ENCODE data around the gene CKAP2L. TPM values are rescaled to one million over a fixed set of nuclear protein-coding genes. Genes with fewer than 3 reads are reported as not detected.

Gene CKAP2L
- total and polyA plus RNA-seq, 9 of the 15 experiments (the other 6 are each of a cell fraction or from before 2014, with no cell fraction given), result 10.4 to 21.9 (median 14.2) TPM

DNA sequence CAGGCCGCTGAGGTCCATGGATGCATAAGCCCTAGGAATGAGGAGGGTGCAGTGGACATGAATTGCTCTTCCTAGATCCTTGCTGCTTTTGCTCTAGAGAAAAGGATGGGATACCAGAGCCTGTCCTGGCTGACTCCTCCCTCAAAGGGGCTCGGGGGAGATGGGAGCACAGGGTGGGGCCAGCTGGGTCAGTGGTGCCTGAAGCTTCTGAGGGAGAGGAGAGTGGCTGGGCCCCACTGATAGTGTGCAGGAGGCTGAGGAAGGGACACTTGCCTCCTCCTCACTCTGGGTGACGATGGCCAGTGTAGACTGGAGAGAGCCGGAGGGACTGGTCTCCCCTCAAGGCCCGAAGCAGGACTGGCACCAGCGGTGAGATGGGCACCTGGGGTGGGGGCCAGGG lies 43.6 kb downstream of the CKAP2L start, which contains the start of gene NT5DC4 (continued):
- TF ChIP-seq, protein P1, sequence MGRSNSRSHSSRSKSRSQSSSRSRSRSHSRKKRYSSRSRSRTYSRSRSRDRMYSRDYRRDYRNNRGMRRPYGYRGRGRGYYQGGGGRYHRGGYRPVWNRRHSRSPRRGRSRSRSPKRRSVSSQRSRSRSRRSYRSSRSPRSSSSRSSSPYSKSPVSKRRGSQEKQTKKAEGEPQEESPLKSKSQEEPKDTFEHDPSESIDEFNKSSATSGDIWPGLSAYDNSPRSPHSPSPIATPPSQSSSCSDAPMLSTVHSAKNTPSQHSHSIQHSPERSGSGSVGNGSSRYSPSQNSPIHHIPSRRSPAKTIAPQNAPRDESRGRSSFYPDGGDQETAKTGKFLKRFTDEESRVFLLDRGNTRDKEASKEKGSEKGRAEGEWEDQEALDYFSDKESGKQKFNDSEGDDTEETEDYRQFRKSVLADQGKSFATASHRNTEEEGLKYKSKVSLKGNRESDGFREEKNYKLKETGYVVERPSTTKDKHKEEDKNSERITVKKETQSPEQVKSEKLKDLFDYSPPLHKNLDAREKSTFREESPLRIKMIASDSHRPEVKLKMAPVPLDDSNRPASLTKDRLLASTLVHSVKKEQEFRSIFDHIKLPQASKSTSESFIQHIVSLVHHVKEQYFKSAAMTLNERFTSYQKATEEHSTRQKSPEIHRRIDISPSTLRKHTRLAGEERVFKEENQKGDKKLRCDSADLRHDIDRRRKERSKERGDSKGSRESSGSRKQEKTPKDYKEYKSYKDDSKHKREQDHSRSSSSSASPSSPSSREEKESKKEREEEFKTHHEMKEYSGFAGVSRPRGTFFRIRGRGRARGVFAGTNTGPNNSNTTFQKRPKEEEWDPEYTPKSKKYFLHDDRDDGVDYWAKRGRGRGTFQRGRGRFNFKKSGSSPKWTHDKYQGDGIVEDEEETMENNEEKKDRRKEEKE (IDR thresholded peaks at IDR 0.05; ENCODE audit: borderline replicate concordance in 1 of 2, control insufficient read depth in 1 of 2, low read depth in 2 of 2, low read length in 1 of 2), result no peak
- TF ChIP-seq BCOR (IDR thresholded peaks at IDR 0.05) (no peak), SNIP1 (IDR thresholded peaks at IDR 0.05; ENCODE audit: low read depth) (no peak)
- TF ChIP-seq, protein P2, sequence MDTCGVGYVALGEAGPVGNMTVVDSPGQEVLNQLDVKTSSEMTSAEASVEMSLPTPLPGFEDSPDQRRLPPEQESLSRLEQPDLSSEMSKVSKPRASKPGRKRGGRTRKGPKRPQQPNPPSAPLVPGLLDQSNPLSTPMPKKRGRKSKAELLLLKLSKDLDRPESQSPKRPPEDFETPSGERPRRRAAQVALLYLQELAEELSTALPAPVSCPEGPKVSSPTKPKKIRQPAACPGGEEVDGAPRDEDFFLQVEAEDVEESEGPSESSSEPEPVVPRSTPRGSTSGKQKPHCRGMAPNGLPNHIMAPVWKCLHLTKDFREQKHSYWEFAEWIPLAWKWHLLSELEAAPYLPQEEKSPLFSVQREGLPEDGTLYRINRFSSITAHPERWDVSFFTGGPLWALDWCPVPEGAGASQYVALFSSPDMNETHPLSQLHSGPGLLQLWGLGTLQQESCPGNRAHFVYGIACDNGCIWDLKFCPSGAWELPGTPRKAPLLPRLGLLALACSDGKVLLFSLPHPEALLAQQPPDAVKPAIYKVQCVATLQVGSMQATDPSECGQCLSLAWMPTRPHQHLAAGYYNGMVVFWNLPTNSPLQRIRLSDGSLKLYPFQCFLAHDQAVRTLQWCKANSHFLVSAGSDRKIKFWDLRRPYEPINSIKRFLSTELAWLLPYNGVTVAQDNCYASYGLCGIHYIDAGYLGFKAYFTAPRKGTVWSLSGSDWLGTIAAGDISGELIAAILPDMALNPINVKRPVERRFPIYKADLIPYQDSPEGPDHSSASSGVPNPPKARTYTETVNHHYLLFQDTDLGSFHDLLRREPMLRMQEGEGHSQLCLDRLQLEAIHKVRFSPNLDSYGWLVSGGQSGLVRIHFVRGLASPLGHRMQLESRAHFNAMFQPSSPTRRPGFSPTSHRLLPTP (IDR thresholded peaks at IDR 0.05; ENCODE audit: borderline replicate concordance, extremely low read depth, insufficient read length), result no peak
